Measurements from ENCODE around the gene BRCC3. TPM values are rescaled to one million over a fixed set of nuclear protein-coding genes. Genes with fewer than 3 reads are reported as not detected.

Gene BRCC3
- polyA plus RNA-seq, 1 of the 3 experiments (the other 2 are of a cell fraction): 11.2 TPM

- Histone ChIP-seq H3K4me2 (no peak overlapping the region), H3F3A (replicated peaks; ENCODE audit: insufficient read depth) (no peaks in the 10 kb centered on the region), H3K36me3 (replicated peaks in 1 of 2; ENCODE audit: control insufficient read depth in 1 of 2, insufficient read depth in 2 of 2, low read length in 1 of 2) (peaks cover 4 to 6% of the 10 kb centered on the region in 2 experiments), H3K79me2 (ENCODE audit: insufficient read depth) (no peaks in the 10 kb centered on the region), H2AFZ (ENCODE audit: low read depth) (no peak overlapping the region), H3K4me1 (ENCODE audit: control insufficient read depth in 1 of 2, insufficient read depth in 2 of 2, low read depth in 1 of 2, low read length in 1 of 2) (no peaks in the 10 kb centered on the region), H3K9ac (no peak overlapping the region), H3K27me3 (ENCODE audit: insufficient read depth) (no peaks in the 10 kb centered on the region), H3K9me3 (no peaks in the 10 kb centered on the region; the same call in 1 of the 2 replicates), H3K4me3 (ENCODE audit: low read depth in 2 of 2, low read length in 1 of 2) (no peak overlapping the region), H4K20me1 (ENCODE audit: insufficient read depth) (no peaks in the 10 kb centered on the region), H3K9me2 (0 out of 2 replicates have a peak, but pooled peaks cover 3% of the 10 kb centered on the region), H3K27ac (ENCODE audit: low read depth in 2 of 2, low read length in 1 of 2) (no peak overlapping the region)
- no peak for DNase-seq
- POLR2A ChIA-PET: no interaction called here
- TF ChIP-seq ELF1 (IDR thresholded peaks at IDR 0.05) (no peak), JUND (IDR thresholded peaks at IDR 0.05) (no peak)
- CTCF ChIA-PET: interaction anchor here (2.5 kb wide), 1 partner anchor 14 kb away, joined by 8 read pairs; no protein-coding TSS in a partner anchor
Measured at GRCh38 chrX:155108427-155108826, 37.1 kb downstream of the BRCC3 start.

DNA sequence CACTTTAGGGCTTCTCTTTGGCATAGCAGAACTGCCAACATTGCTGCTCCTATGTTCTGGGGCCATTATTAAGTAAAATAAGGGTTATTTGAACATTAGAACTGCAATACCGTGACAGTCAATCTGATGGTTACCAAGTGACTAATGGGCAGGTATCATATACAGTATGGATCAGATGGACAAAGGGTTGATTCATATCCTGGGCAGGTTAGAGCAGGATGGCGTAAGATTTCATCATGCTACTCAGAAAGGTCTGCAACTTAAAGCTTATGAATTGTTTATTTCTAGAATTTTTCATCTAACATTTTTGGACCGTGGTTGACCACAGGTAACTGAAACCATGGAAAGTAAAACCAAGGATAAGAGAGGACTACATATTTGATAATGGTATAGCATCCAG, 40.9 kb downstream of the BRCC3 start:
- ChIA-PET CTCF (no interaction called here), POLR2A (no interaction called here)
- Histone ChIP-seq H3F3A (replicated peaks; ENCODE audit: insufficient read depth) (no peaks in the 10 kb centered on the region), H4K20me1 (ENCODE audit: insufficient read depth) (no peaks in the 10 kb centered on the region), H3K9me2 (0 out of 2 replicates have a peak, but pooled peaks cover 3% of the 10 kb centered on the region), H3K4me2 (no peak overlapping the region), H3K9me3 (no peaks in the 10 kb centered on the region; the same call in 1 of the 2 replicates), H3K4me3 (ENCODE audit: low read depth in 2 of 2, low read length in 1 of 2) (no peak overlapping the region), H3K27ac (ENCODE audit: low read depth in 2 of 2, low read length in 1 of 2) (no peak overlapping the region), H3K27me3 (ENCODE audit: insufficient read depth) (no peaks in the 10 kb centered on the region), H3K79me2 (ENCODE audit: insufficient read depth) (no peaks in the 10 kb centered on the region), H3K9ac (no peak overlapping the region), H2AFZ (ENCODE audit: low read depth) (no peak overlapping the region), H3K36me3 (replicated peaks in 1 of 2; ENCODE audit: control insufficient read depth in 1 of 2, insufficient read depth in 2 of 2, low read length in 1 of 2) (peaks cover 4 to 6% of the 10 kb centered on the region in 2 experiments), H3K4me1 (ENCODE audit: control insufficient read depth in 1 of 2, insufficient read depth in 2 of 2, low read depth in 1 of 2, low read length in 1 of 2) (no peaks in the 10 kb centered on the region)
- DNase-seq: no peak
- TF ChIP-seq FOXM1 (IDR thresholded peaks at IDR 0.05; ENCODE audit: low read depth): no peak
- no peak for TF ChIP-seq MXI1 (IDR thresholded peaks at IDR 0.05; ENCODE audit: low read depth, low read length)
- TF ChIP-seq GATA2 (CRISPR knock-in tag; IDR thresholded peaks at IDR 0.05): no peak
- TF ChIP-seq NRF1 (IDR thresholded peaks at IDR 0.05; ENCODE audit: low read depth, low read length): no peak
- TF ChIP-seq, protein P1, sequence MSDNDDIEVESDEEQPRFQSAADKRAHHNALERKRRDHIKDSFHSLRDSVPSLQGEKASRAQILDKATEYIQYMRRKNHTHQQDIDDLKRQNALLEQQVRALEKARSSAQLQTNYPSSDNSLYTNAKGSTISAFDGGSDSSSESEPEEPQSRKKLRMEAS (IDR thresholded peaks at IDR 0.05; ENCODE audit: low read depth): no peak
- WGBS (ENCODE audit: low lambda C conversion rate): 57% methylated on average over 3 of the region's 3 CpGs

DNA sequence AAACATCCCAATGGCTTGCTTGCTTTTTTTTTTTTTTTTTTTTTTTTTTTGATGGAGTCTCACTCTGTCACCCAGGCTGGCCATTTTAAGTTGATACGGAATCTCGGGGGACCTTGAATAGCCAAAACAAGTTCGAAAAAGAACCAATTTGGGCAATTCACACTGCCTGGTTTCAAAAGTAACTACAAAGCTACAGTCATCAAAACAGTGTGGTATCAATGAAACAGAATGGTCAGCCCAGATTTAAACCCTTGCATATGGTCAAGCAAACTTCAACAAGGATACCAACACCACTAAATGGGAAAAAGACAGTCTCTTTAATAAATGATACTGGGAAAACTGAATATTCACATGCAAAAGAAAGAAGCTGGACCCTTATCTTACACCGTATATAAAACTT, 41.8 kb downstream of the BRCC3 start:
- no peak for TF ChIP-seq EP300 (IDR thresholded peaks at IDR 0.05; ENCODE audit: borderline replicate concordance in 1 of 2, low read depth in 1 of 2, low read length in 1 of 2)
- no peak for TF ChIP-seq ELF1 (IDR thresholded peaks at IDR 0.05)
- TF ChIP-seq GABPA (IDR thresholded peaks at IDR 0.05; ENCODE audit: low read depth): no peak
- TF ChIP-seq MEF2A (IDR thresholded peaks at IDR 0.05; ENCODE audit: borderline replicate concordance, low read depth): no peak
- CTCF ChIA-PET: no interaction called here
- H3K9ac ChIP-seq: no peak overlapping the region
- H3K4me2 ChIP-seq: no peak overlapping the region
- no peaks in the 10 kb centered on the region for H3F3A ChIP-seq (replicated peaks; ENCODE audit: insufficient read depth)
- H4K20me1 ChIP-seq (ENCODE audit: insufficient read depth): no peaks in the 10 kb centered on the region
- no peaks in the 10 kb centered on the region; the same call in 1 of the 2 replicates for H3K9me3 ChIP-seq
- DNase-seq: no peak
- no peak overlapping the region for H2AFZ ChIP-seq (ENCODE audit: low read depth)
- POLR2A ChIA-PET: no interaction called here
- H3K4me1 ChIP-seq (ENCODE audit: control insufficient read depth in 1 of 2, insufficient read depth in 2 of 2, low read depth in 1 of 2, low read length in 1 of 2): no peaks in the 10 kb centered on the region
- H3K4me3 ChIP-seq (ENCODE audit: low read depth in 2 of 2, low read length in 1 of 2): no peak overlapping the region
- H3K9me2 ChIP-seq: 0 out of 2 replicates have a peak, but pooled peaks cover 3% of the 10 kb centered on the region
- peaks cover 3 to 4% of the 10 kb centered on the region in 2 experiments for H3K36me3 ChIP-seq (replicated peaks in 1 of 2; ENCODE audit: control insufficient read depth in 1 of 2, insufficient read depth in 2 of 2, low read length in 1 of 2)
- no peaks in the 10 kb centered on the region for H3K79me2 ChIP-seq (ENCODE audit: insufficient read depth)
- H3K27ac ChIP-seq (ENCODE audit: low read depth in 2 of 2, low read length in 1 of 2): no peak overlapping the region
- no peaks in the 10 kb centered on the region for H3K27me3 ChIP-seq (ENCODE audit: insufficient read depth)
- 51% methylated on average over 4 of the region's 4 CpGs for WGBS (ENCODE audit: low lambda C conversion rate)
